ENCODE measurements around the gene MAP3K5.
"Not testable (repeated sequence)": the region's sequence is repeated elsewhere in the genome, so short reads cannot be mapped to it uniquely, and the experiment has no call there.

MAP3K5 gene

GRCh38 chr6:136792410-136793262 lies at the start of gene MAP3K5:
MAP3K5 (minus strand) TSS chr6:136792477; CDS start chr6:136792157, 320 bp downstream.
- DNase-seq (ENCODE audit: low read depth), result no peak

GRCh38 chr6:136840276-136841001 lies 48.2 kb upstream of the MAP3K5 start:
- DNase-seq (ENCODE audit: low read depth), result no peak

- DNase-seq (ENCODE audit: low read depth), result no peak
Measured at GRCh38 chr6:136831873-136832562, 39.7 kb upstream of the MAP3K5 start.

GRCh38 chr6:136826216-136826615 lies 33.9 kb upstream of the MAP3K5 start:
- DNase-seq (ENCODE audit: low read depth), result no peak

- no peak for DNase-seq (ENCODE audit: low read depth)
Measured at GRCh38 chr6:136823128-136823660, 30.9 kb upstream of the MAP3K5 start.

- peak; percentile 73 for DNase-seq (ENCODE audit: low read depth)
Measured at GRCh38 chr6:136822376-136823127, 30.3 kb upstream of the MAP3K5 start, which contains the start of gene PEX7. PEX7 (plus strand) TSS chr6:136822592; CDS start chr6:136822666, 74 bp downstream.

GRCh38 chr6:136822046-136822375 lies 29.7 kb upstream of the MAP3K5 start:
- DNase-seq (ENCODE audit: low read depth), result no peak

- no peak for DNase-seq (ENCODE audit: low read depth)
Measured at GRCh38 chr6:136820561-136820960, 28.3 kb upstream of the MAP3K5 start.

- no peak for DNase-seq (ENCODE audit: low read depth)
Measured at GRCh38 chr6:136816656-136817055, 24.4 kb upstream of the MAP3K5 start.

- DNase-seq (ENCODE audit: low read depth), result not testable (repeated sequence)
Measured at GRCh38 chr6:136815608-136816007, 23.3 kb upstream of the MAP3K5 start.

GRCh38 chr6:136812174-136812573 lies 19.9 kb upstream of the MAP3K5 start:
- DNase-seq (ENCODE audit: low read depth), result no peak

- DNase-seq (ENCODE audit: low read depth), result no peak
Measured at GRCh38 chr6:136811272-136811671, 19.0 kb upstream of the MAP3K5 start.

GRCh38 chr6:136809091-136809860 lies 17.0 kb upstream of the MAP3K5 start:
- DNase-seq (ENCODE audit: low read depth), result no peak

- no peak for DNase-seq (ENCODE audit: low read depth)
Measured at GRCh38 chr6:136803608-136804007, 11.3 kb upstream of the MAP3K5 start.

- no peak for DNase-seq (ENCODE audit: low read depth)
Measured at GRCh38 chr6:136801581-136801980, 9.3 kb upstream of the MAP3K5 start.

- DNase-seq (ENCODE audit: low read depth), result no peak
Measured at GRCh38 chr6:136798044-136798443, 5.8 kb upstream of the MAP3K5 start.

- DNase-seq (ENCODE audit: low read depth), result no peak
Measured at GRCh38 chr6:136795996-136796395, 3.7 kb upstream of the MAP3K5 start.

GRCh38 chr6:136795386-136795785 lies 3.1 kb upstream of the MAP3K5 start:
- no peak for DNase-seq (ENCODE audit: low read depth)

GRCh38 chr6:136793363-136793762 lies 1.1 kb upstream of the MAP3K5 start:
- DNase-seq (ENCODE audit: low read depth), result no peak

GRCh38 chr6:136792095-136792409 lies 225 bp downstream of the MAP3K5 start:
- DNase-seq (ENCODE audit: low read depth), result no peak
